GM21723 (cell line): ENCODE results near the gene TMEM61.
A peak's percentile ranks its signal among the peaks of the same experiment; 100 is the strongest.
"Not testable (repeated sequence)": the region's sequence is repeated elsewhere in the genome, so short reads cannot be mapped to it uniquely, and the experiment has no call there.

Experiments used
- ATAC-seq: cut with Tn5 transposase; IDR thresholded peaks from one replicate; pipeline ENCODE4 v1.9.1; 2021; ENCODE audit warnings: mild to moderate bottlenecking, moderate library complexity; ENCODE audit not compliant: unreplicated experiment

Gene TMEM61

GRCh38 chr1:54980528-54981241 is at the start of gene TMEM61:
TMEM61 (plus strand) TSS chr1:54980628; CDS start chr1:54981066, 438 bp downstream.
- no peak for ATAC-seq

DNA sequence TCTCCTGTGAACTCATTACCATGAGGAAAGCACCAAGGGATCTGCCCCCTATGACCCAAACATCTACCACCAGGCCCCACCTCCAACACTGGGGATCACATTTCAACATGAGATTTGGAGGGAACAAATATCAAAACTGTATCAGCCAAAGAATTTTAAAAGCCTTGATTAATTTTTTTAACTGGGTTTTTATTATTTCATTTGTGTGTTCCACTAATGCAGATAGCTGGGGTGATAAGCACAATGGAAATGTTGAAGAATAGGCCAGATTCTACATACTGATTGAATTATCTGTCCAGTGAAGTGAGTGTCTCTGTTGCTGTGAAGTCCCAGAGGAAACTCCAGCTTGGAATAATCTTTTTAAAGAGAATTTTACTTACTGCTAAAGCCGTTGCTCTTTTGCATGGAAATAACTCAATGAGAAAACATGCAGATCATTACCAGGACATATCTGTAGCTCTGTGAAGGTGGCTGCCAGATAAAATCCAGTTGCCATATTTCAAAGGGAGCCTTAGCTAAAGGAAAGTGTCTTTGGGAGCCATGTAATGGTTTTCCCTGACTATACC is 49.1 kb upstream of the TMEM61 start:
- ATAC-seq: no peak

GRCh38 chr1:54934081-54934480 is 46.3 kb upstream of the TMEM61 start:
- ATAC-seq: not testable (repeated sequence)

DNA sequence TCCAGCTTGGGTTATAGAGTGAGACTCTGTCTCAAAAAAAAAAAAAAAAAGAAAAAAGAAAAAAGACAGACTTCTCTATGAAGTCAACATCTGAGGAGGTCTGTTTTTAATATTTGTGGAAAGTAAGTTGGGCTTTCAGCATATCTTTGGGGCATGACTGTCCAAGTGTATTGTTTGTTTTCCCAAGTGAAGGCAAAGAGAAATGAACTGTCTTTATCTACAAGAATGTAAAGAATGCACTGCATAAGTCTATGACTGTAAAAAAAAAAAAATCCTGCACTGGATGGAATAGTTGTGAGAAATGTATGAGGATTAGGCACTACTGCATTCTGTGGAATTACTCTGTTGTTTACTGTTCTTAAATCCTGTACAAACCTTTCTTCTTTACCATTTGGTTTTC is 45.6 kb upstream of the TMEM61 start:
- no peak for ATAC-seq

GRCh38 chr1:54936791-54937190 is 43.6 kb upstream of the TMEM61 start:
- no peak for ATAC-seq

DNA sequence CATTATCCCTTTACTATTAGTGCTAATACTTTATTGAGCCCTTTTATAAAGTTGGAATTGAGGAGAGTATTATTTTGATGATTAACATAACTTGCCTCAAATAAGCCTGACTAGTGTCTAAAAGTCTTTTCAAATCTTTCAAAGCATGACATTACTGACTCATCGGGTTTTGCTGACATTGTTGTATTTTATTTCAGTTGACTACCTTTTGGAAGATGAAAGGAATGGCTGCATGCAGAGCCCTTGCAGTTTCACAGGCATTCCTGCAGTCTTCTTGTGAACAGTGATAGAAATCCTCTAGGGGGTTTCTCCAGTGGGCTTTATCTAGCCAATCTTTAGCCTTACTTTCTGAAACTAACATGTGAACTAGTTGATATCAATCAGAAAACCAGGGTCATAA is 43.0 kb upstream of the TMEM61 start:
- ATAC-seq: no peak

DNA sequence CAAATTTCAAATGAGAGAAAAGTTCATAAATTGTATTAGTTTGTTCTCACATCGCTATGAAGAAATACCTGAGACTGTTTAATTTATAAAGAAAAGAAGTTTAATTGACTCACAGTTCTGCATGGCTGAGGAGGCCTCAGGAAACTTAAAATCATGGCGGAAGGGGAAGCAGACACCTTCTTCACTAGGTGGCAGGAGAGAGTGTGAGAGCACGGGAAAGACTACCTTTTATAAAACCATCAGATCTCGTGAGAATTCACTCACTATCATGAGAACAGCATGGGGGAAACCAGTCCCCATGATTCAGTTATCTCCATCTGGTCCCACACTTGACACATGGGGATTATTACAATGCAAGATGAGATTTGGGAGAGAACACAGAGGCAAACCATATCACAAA is 41.5 kb upstream of the TMEM61 start:
- not testable (repeated sequence) for ATAC-seq

GRCh38 chr1:54940042-54940441 is 40.4 kb upstream of the TMEM61 start:
- ATAC-seq: no peak

GRCh38 chr1:54942976-54943375 is 37.5 kb upstream of the TMEM61 start:
- no peak for ATAC-seq

DNA sequence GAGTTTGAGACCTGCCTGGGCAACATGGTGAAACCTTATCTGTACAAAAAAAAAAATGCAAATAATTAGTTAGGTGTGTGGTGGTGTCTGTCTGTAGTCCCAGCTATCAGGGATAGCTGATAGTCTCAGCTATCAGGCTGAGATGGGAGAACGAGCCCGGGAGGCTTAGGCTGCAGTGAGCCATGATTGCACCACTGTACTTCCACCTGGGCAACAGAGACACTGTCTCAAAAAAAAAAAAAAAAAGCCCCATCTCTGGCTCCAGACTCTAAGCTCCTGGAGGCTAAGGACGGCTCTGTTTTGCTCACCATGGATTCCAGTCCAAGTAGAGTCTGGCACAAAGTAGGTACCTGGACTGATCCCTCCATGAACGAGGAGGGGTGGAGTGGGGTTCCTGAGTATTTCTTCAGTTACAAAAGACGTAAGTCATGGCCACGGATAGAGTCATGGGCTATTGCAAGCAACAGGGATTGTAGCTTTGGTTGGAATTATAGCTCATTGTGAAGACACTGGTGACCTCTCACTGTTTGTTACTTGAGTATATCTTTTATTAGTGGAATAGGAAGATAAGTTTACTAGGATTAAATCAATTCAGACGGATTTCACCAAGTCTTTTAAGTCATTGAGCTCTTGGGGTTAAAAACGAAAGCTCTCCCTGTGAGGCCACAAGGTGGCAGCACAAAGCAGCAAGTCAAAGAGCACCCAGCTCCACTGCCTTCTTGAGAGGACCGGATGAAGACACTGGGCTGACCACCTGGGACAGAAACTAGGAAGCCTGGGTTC is 35.6 kb upstream of the TMEM61 start:
- no peak for ATAC-seq

DNA sequence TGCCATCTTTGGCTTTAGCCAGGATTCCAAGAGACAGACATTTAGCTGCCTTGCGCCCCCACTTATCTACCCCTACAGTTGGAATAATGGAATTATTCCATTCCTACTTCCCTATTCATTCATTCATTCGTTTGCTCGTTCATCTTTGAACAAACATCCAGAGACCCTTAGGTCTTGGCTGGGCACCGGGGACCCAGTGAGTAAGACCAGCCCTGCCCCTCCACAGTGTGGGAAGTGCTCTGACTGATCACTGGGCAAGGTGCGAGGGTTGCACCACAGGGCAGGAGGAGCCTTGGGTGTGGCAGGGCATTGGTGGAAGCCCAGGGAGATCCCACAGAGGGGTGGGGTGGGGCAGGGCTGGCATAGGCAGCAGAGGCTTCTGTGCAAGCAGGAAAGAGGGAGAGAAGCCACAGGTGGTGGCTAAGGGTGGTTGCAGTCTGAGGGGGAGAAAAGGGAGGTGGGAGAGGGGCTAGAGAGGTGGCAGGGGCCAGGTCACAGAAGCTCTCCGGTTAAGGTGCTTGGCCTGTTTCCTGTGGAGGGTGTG is 35.0 kb upstream of the TMEM61 start:
- ATAC-seq: no peak

- ATAC-seq: no peak
Measured at GRCh38 chr1:54947540-54947939, 32.9 kb upstream of the TMEM61 start.

- no peak for ATAC-seq
Measured at GRCh38 chr1:54949053-54949452, 31.4 kb upstream of the TMEM61 start.

DNA sequence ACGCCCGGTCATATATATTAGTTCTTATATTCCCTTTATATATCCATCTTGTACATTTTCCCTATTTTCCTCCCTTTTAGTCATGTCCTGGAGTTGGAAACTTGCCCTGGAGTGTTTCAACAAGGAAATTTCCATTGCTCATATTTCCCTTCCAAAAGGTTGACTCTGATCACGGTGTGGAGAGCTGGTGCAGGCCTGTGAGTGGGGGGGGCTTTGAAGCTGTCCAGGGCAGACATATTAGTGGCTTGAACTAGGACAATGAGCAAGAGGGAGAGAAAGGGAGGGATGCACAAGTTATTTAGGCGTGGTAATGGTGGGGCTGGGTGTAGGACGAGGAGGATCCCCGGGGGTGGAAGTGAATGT is 30.4 kb upstream of the TMEM61 start:
- no peak for ATAC-seq

- peak; percentile 72 for ATAC-seq
Measured at GRCh38 chr1:54950369-54951163, 29.9 kb upstream of the TMEM61 start.

DNA sequence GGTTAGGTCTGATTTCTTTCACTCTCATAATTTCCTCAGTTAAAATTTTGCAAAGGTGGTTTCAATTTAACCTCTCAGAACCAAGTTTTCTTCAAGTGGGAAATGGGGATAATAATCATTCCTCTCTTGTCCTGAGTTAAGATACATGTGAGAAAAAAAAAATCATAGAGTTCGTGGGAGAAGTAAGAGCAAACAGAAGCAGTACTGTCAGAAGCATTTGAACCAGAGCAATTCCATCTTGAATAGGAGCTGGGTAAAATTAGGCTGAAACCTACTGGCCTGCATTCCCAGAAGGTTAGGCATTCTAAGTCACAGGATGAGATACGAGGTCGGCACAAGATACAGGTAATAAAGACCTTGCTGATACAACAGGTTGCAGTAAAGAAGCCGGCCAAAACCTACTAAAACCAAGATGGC is 28.6 kb upstream of the TMEM61 start:
- ATAC-seq: no peak

GRCh38 chr1:54952950-54953718 is 27.3 kb upstream of the TMEM61 start:
- no peak for ATAC-seq

DNA sequence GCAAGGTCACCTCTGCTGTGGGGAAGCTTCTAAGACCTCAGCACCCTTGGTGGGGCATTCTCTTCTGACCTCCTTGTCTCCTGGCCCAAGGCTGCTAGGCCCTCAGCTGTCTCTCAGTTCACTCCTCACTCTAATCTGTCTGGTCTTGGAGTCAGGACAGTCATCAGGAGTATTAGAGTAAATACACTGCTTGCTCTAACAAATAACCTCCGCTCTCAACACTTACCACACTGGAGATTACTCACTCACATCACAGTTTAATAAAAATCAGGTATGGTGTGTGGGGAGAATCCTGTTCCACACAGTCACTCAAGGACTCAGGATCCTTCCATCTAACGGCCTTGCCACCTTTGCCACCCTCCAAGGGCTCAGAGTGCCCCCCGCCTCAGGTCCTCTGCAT is 26.6 kb upstream of the TMEM61 start:
- ATAC-seq: no peak

DNA sequence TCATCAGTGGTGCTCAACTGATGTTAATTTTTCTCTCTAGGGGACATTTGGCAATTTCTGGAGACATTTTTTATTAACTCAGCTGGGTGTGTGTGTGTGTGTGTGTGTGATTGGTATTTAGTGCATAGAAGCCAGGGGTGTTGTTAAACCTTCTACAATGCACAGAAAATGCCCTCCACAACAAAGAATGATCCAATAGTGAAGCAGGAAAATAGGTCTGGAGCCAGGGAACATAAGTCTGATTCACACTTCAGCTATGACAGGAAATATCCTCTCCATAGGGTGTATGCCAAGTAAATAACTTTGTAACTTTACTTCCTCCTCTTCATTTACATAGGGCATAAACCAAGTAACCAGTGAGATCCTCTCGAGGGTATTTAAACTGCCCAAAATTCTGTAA is 25.1 kb upstream of the TMEM61 start:
- ATAC-seq: no peak

- no peak for ATAC-seq
Measured at GRCh38 chr1:54956726-54957125, 23.7 kb upstream of the TMEM61 start.
